Measurements from ENCODE around the gene OGDHL.
"Not testable (repeated sequence)": the region's sequence is repeated elsewhere in the genome, so short reads cannot be mapped to it uniquely, and the experiment has no call there.

GRCh38 chr10:49754951-49755350, 7.2 kb downstream of the OGDHL start:
- not testable (repeated sequence) for TF ChIP-seq CTCF, POLR2AphosphoS5 (IDR thresholded peaks at IDR 0.05)

Measured in gastroesophageal sphincter (tissue), 3 donors.